ENCODE measurements around the gene SUPT20HL1.
"Not testable (repeated sequence)": the region's sequence is repeated elsewhere in the genome, so short reads cannot be mapped to it uniquely, and the experiment has no call there.

The SUPT20HL1 gene

GRCh38 chrX:24377911-24378468 lies 17.6 kb downstream of the SUPT20HL1 start:
- Histone ChIP-seq H3K9me3 (ENCODE audit: control insufficient read depth, insufficient read depth, low read length) (no peaks in the 10 kb centered on the region), H3K36me3 (ENCODE audit: control insufficient read depth, insufficient read depth, low read length) (no peaks in the 10 kb centered on the region), H3K27me3 (ENCODE audit: control insufficient read depth, insufficient read depth, low read length) (0 out of 2 replicates have a peak, but pooled peaks cover 5% of the 10 kb centered on the region), H3K9ac (ENCODE audit: low read depth, low read length) (peak overlapping the region; percentile 2; the same call in 1 of the 2 replicates), H3K4me3 (ENCODE audit: low read depth, low read length) (0 out of 2 replicates have a peak overlapping the region, but pooled peaks have one; percentile 2), H3K27ac (ENCODE audit: low read depth, low read length) (peak overlapping the region; percentile 30), H3K4me1 (ENCODE audit: control insufficient read depth, insufficient read depth, low read length) (peaks cover 63% of the 10 kb centered on the region)

DNA sequence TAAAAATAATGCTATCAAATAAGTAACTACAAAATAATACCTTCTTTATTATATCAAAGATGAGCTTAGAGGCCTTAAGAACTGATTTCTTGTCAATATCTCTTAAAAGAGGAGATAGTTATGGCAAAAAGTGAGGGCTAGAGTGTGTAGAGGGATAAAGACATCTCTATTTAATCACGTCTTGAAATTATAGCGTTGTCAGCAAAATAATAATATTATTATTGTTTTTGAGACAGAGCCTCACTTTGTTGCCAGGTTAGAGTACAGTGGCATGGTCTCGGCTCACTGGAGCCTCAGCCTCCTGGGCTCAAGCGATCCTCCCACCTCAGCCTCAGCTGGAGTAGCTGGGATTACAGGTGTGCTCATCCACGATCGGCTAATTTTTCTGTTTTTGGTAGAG lies 18.3 kb downstream of the SUPT20HL1 start:
- Histone ChIP-seq H3K9ac (ENCODE audit: low read depth, low read length) (peak overlapping the region; percentile 18; the same call in 1 of the 2 replicates), H3K27ac (ENCODE audit: low read depth, low read length) (no peak overlapping the region), H3K4me3 (ENCODE audit: low read depth, low read length) (no peak overlapping the region), H3K27me3 (ENCODE audit: control insufficient read depth, insufficient read depth, low read length) (0 out of 2 replicates have a peak, but pooled peaks cover under 1% of the 10 kb centered on the region), H3K9me3 (ENCODE audit: control insufficient read depth, insufficient read depth, low read length) (no peaks in the 10 kb centered on the region), H3K36me3 (ENCODE audit: control insufficient read depth, insufficient read depth, low read length) (no peaks in the 10 kb centered on the region), H3K4me1 (ENCODE audit: control insufficient read depth, insufficient read depth, low read length) (peaks cover 63% of the 10 kb centered on the region)

- H3K4me1 ChIP-seq (ENCODE audit: control insufficient read depth, insufficient read depth, low read length): peaks cover 76% of the 10 kb centered on the region
Observed at GRCh38 chrX:24380262-24381187, 20.1 kb downstream of the SUPT20HL1 start.

GRCh38 chrX:24382315-24382714 lies 21.9 kb downstream of the SUPT20HL1 start:
- not testable (repeated sequence) for H3K27ac ChIP-seq (ENCODE audit: low read depth, low read length); H3K4me3 ChIP-seq (ENCODE audit: low read depth, low read length); H3K9me3 ChIP-seq (ENCODE audit: control insufficient read depth, insufficient read depth, low read length); H3K27me3 ChIP-seq (ENCODE audit: control insufficient read depth, insufficient read depth, low read length); H3K36me3 ChIP-seq (ENCODE audit: control insufficient read depth, insufficient read depth, low read length); H3K9ac ChIP-seq (ENCODE audit: low read depth, low read length)
- H3K4me1 ChIP-seq (ENCODE audit: control insufficient read depth, insufficient read depth, low read length): peaks cover 75% of the 10 kb centered on the region

More at GRCh38 chrX:24380262-24381187, 20.1 kb downstream of the SUPT20HL1 start:
- no peaks in the 10 kb centered on the region for H3K27me3 ChIP-seq (ENCODE audit: control insufficient read depth, insufficient read depth, low read length)
- no peaks in the 10 kb centered on the region for H3K36me3 ChIP-seq (ENCODE audit: control insufficient read depth, insufficient read depth, low read length)
- H3K27ac ChIP-seq (ENCODE audit: low read depth, low read length): no peak overlapping the region
- no peaks in the 10 kb centered on the region for H3K9me3 ChIP-seq (ENCODE audit: control insufficient read depth, insufficient read depth, low read length)
- no peak overlapping the region for H3K9ac ChIP-seq (ENCODE audit: low read depth, low read length)
- no peak overlapping the region for H3K4me3 ChIP-seq (ENCODE audit: low read depth, low read length)

DNA sequence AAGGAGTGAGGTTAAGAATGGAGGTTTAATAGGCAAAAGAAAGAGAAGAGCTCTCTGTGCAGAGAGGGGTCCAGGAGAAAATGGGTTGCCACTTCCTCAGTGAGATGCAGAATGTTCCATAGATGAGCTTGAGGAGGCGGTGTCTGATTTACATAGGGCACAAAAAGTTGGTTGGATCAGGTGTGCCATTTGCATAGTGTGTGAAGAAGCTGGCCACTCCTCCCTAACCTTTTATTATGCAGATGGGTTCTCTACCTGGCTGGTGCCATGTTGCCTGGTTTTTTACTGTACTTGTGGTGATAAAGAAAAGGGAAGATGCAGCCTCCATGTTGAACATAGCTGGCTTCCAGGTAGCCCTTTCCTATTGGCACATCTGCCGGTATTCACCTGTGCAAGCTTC lies 27.3 kb downstream of the SUPT20HL1 start:
- no peak overlapping the region for H3K4me3 ChIP-seq (ENCODE audit: low read depth, low read length)
- no peak overlapping the region for H3K9ac ChIP-seq (ENCODE audit: low read depth, low read length)
- no peaks in the 10 kb centered on the region for H3K36me3 ChIP-seq (ENCODE audit: control insufficient read depth, insufficient read depth, low read length)
- peaks cover 41% of the 10 kb centered on the region for H3K4me1 ChIP-seq (ENCODE audit: control insufficient read depth, insufficient read depth, low read length)
- H3K27me3 ChIP-seq (ENCODE audit: control insufficient read depth, insufficient read depth, low read length): peaks cover 4% of the 10 kb centered on the region; the same call in 1 of the 2 replicates
- no peaks in the 10 kb centered on the region for H3K9me3 ChIP-seq (ENCODE audit: control insufficient read depth, insufficient read depth, low read length)
- H3K27ac ChIP-seq (ENCODE audit: low read depth, low read length): no peak overlapping the region

GRCh38 chrX:24391389-24391788 lies 30.9 kb downstream of the SUPT20HL1 start:
- Histone ChIP-seq H3K9me3 (ENCODE audit: control insufficient read depth, insufficient read depth, low read length) (no peaks in the 10 kb centered on the region), H3K9ac (ENCODE audit: low read depth, low read length) (no peak overlapping the region), H3K27ac (ENCODE audit: low read depth, low read length) (no peak overlapping the region), H3K36me3 (ENCODE audit: control insufficient read depth, insufficient read depth, low read length) (no peaks in the 10 kb centered on the region), H3K27me3 (ENCODE audit: control insufficient read depth, insufficient read depth, low read length) (peaks cover 4% of the 10 kb centered on the region; the same call in 1 of the 2 replicates), H3K4me3 (ENCODE audit: low read depth, low read length) (no peak overlapping the region), H3K4me1 (ENCODE audit: control insufficient read depth, insufficient read depth, low read length) (peaks cover 27% of the 10 kb centered on the region)

GRCh38 chrX:24391843-24392242 lies 31.4 kb downstream of the SUPT20HL1 start:
- peaks cover 27% of the 10 kb centered on the region for H3K4me1 ChIP-seq (ENCODE audit: control insufficient read depth, insufficient read depth, low read length)
- no peaks in the 10 kb centered on the region for H3K9me3 ChIP-seq (ENCODE audit: control insufficient read depth, insufficient read depth, low read length)
- H3K9ac ChIP-seq (ENCODE audit: low read depth, low read length): no peak overlapping the region

DNA sequence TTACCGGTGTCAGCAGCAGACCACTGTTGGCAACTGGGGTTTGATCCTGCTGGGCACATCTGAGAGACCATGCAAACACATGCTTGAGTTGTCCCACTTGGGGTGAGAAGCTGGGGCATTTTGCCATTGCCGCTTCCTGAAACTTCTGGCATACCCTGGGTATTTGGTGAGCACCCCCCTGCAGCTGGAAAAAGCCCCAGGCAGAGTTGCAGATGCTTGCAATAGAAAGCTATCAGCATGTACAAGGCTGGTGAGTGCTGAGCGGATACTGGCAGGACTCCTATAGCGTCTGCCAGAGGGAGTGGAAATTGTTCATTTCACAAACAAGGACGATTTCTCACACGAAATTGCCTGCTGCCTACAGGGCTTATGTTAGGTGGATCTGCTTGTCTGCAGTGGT lies 32.3 kb downstream of the SUPT20HL1 start:
- Histone ChIP-seq H3K9me3 (ENCODE audit: control insufficient read depth, insufficient read depth, low read length) (no peaks in the 10 kb centered on the region), H3K27ac (ENCODE audit: low read depth, low read length) (no peak overlapping the region), H3K36me3 (ENCODE audit: control insufficient read depth, insufficient read depth, low read length) (no peaks in the 10 kb centered on the region), H3K27me3 (ENCODE audit: control insufficient read depth, insufficient read depth, low read length) (peaks cover 4% of the 10 kb centered on the region; the same call in 1 of the 2 replicates), H3K9ac (ENCODE audit: low read depth, low read length) (no peak overlapping the region), H3K4me1 (ENCODE audit: control insufficient read depth, insufficient read depth, low read length) (peaks cover 20% of the 10 kb centered on the region), H3K4me3 (ENCODE audit: low read depth, low read length) (no peak overlapping the region)

More at GRCh38 chrX:24391843-24392242, 31.4 kb downstream of the SUPT20HL1 start:
- H3K27ac ChIP-seq (ENCODE audit: low read depth, low read length): no peak overlapping the region
- peaks cover 4% of the 10 kb centered on the region; the same call in 1 of the 2 replicates for H3K27me3 ChIP-seq (ENCODE audit: control insufficient read depth, insufficient read depth, low read length)
- H3K4me3 ChIP-seq (ENCODE audit: low read depth, low read length): no peak overlapping the region
- H3K36me3 ChIP-seq (ENCODE audit: control insufficient read depth, insufficient read depth, low read length): no peaks in the 10 kb centered on the region

GRCh38 chrX:24395775-24396174 lies 35.3 kb downstream of the SUPT20HL1 start:
- H3K27ac ChIP-seq (ENCODE audit: low read depth, low read length): no peak overlapping the region
- peaks cover 13% of the 10 kb centered on the region for H3K4me1 ChIP-seq (ENCODE audit: control insufficient read depth, insufficient read depth, low read length)

DNA sequence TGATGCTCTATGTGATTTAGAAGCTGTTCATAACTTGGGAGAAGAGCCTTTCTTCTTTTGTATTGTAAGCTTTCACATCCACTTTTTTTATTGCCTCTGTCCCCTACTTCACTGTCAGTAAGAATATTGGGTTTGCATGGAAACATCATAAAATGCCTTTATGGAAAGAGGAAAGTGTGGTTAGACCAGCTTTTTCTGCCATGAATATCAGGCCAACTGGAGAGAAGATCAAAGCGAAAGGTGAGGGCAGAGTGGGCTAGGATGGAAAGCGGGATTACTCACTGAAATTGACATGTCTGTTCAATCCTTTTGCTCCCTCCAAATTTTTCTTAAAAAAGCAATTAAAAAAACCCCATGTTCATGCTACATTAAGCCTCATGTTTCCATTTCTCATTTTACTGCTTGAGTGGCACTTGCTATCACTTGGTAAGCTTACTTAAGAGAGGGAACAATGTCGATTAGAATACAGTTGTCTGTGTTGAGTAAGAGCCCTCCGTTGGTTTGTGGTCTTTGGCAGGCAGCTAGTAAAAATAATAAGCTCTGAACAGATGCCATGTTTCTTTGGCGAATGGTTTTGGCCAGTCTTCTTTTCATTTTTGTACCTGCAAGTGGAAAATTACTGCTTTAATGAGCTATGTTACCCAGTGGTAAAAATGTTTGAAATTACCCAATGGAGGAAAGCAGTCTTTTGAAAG lies 35.9 kb downstream of the SUPT20HL1 start:
- no peak overlapping the region for H3K27ac ChIP-seq (ENCODE audit: low read depth, low read length)
- H3K9me3 ChIP-seq (ENCODE audit: control insufficient read depth, insufficient read depth, low read length): no peaks in the 10 kb centered on the region

More at GRCh38 chrX:24395775-24396174, 35.3 kb downstream of the SUPT20HL1 start:
- H3K9me3 ChIP-seq (ENCODE audit: control insufficient read depth, insufficient read depth, low read length): no peaks in the 10 kb centered on the region
- H3K27me3 ChIP-seq (ENCODE audit: control insufficient read depth, insufficient read depth, low read length): peaks cover 4% of the 10 kb centered on the region; the same call in 1 of the 2 replicates
- H3K4me3 ChIP-seq (ENCODE audit: low read depth, low read length): no peak overlapping the region
- no peak overlapping the region for H3K9ac ChIP-seq (ENCODE audit: low read depth, low read length)
- H3K36me3 ChIP-seq (ENCODE audit: control insufficient read depth, insufficient read depth, low read length): no peaks in the 10 kb centered on the region

More for the DNA sequence above, 35.9 kb downstream of the SUPT20HL1 start:
- Histone ChIP-seq H3K4me1 (ENCODE audit: control insufficient read depth, insufficient read depth, low read length) (peaks cover 13% of the 10 kb centered on the region), H3K27me3 (ENCODE audit: control insufficient read depth, insufficient read depth, low read length) (peaks cover 4% of the 10 kb centered on the region; the same call in 1 of the 2 replicates), H3K9ac (ENCODE audit: low read depth, low read length) (no peak overlapping the region), H3K36me3 (ENCODE audit: control insufficient read depth, insufficient read depth, low read length) (no peaks in the 10 kb centered on the region), H3K4me3 (ENCODE audit: low read depth, low read length) (no peak overlapping the region)
